AG10803 (cell line): ENCODE measurements around the gene PNMA8C.
"Not testable (repeated sequence)": the region's sequence is repeated elsewhere in the genome, so short reads cannot be mapped to it uniquely, and the experiment has no call there.

Source experiments
- DNase-seq: peaks from one replicate; pipeline ENCODE4 v3.0.0; 2010; ENCODE audit warnings: low read depth
- H3K4me3 ChIP-seq: 2 replicates; pipeline ENCODE4 v1.5.1; 2011; ENCODE audit warnings: mild to moderate bottlenecking, low read length, control low read depth
- TF ChIP-seq, protein P1 (sequence below): conservative IDR thresholded peaks from 2 replicates; pipeline ENCODE4 v1.5.1; 2011; ENCODE audit warnings: mild to moderate bottlenecking, low read length, control low read depth, inconsistent platforms

The PNMA8C gene

DNA sequence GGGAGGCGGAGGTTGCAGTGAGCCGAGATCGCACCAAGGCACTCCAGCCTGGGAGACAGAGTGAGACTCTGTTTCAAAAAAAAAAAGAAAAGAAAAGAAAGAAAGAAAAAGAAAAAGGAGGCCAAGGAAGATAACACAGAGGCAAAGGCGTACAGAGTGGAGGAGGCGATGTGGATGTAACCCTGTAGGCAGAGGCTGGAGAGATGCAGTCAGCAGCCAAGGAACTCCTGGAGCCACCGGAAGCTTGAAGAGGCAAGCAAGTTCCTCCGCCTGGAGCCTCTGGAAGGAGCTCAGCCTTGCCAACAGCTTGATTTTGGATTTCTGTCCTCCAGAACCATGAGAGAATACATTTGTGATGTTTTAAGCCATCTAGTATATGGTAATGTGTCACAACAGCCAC is 8.7 kb downstream of the PNMA8C start:
- no peak overlapping the region for H3K4me3 ChIP-seq
- DNase-seq: no peak
- TF ChIP-seq, protein P1, sequence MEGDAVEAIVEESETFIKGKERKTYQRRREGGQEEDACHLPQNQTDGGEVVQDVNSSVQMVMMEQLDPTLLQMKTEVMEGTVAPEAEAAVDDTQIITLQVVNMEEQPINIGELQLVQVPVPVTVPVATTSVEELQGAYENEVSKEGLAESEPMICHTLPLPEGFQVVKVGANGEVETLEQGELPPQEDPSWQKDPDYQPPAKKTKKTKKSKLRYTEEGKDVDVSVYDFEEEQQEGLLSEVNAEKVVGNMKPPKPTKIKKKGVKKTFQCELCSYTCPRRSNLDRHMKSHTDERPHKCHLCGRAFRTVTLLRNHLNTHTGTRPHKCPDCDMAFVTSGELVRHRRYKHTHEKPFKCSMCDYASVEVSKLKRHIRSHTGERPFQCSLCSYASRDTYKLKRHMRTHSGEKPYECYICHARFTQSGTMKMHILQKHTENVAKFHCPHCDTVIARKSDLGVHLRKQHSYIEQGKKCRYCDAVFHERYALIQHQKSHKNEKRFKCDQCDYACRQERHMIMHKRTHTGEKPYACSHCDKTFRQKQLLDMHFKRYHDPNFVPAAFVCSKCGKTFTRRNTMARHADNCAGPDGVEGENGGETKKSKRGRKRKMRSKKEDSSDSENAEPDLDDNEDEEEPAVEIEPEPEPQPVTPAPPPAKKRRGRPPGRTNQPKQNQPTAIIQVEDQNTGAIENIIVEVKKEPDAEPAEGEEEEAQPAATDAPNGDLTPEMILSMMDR: no peak

DNA sequence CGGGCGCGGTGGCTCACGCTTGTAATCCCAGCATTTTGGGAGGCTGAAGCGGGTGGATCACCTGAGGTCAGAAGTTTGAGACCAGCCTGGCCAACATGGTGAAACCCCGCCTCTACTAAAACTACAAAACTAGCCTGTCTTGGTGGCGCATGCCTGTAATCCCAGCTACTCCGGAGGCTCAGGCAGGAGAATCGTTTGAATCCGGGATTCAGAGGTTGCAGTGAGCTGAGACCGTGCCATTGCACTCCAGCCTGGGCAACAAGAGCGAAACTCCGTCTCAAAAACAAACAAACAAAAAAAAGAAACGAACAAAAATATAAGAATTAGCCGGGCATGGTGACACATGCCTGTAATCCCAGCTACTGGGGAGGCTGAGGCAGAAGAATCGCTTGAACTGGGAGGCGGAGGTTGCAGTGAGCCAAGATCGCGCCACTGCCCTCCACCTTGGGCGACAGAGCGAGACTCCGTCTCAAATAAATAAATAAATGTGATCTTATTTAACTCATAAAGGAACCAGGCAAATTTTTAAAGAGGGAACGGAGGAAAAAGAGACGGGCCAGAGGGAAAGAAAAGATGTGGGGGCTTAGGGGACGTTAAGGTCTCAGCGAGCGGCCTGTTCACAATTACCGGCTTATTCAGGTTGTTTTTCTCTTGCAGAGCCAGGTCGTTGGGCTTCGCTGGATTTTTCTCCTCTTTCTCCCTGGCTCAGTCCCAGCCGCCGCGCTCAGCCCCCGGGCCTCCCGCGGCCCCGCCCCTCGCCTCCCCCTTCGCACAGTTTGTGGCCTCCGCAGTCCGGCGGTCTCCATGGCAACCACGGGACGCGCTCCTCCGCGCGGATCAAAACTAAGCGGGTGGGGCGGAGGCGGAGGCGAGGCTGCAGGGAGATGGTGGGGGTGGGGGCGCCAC is 12.7 kb downstream of the PNMA8C start:
- peak overlapping the region; percentile 58 for H3K4me3 ChIP-seq
- DNase-seq: peak; percentile 76

DNA sequence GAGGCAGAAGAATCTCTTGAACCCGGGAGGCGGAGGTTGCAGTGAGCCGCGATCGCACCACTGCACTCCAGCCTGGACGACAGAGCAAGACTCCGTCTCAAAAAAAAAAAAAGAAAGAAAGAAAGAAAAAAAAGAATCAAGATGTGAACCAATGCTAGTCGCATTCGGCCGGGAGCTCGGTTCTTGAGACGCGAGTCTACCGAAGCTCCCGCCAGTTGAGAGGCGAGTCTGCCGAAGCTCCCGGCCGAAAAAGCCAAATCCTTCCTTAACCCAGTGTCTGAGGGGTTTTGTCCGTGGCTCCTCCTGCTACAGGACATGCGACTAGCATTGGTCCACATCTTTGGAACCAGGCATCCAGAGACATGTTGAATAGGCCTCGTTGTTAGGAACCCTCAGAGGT is 13.8 kb downstream of the PNMA8C start:
- H3K4me3 ChIP-seq, DNase-seq: not testable (repeated sequence)

DNA sequence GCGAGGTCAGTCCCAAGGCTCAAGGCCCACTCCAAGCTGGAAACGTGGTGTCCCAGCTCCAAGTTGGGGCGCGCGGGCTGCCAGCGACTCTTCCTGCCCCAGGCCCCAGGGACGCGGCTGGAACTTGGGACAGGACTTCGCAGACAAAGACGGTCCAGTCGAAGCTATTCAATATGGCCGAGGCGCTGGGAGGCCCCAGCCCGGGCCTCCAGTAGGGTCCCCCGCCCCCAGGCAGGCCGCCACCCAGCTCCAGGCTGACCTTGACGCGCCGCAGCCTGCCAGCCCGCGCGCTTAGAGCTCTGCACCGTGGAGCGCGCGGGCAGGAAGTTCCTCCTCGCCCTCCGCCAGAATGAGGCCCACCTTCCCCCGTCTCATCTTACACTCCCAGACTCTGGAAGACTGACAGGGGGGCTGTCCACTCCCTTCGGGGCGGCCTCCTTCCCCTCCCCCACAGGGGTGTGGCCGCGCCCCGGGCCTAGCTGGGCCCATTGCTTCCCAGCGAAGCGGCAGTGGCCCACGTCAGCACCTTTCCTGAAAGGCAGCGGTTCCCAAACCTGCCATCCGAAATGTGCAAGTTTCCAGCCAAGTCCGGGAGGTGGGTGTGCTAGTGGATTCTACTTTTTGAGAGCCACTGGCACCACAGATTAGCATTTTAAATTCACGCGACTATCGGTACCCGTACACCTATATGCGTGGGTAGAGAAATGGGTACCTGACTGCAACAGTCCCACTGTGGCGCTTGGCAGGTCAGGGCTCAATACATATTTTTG is 15.3 kb downstream of the PNMA8C start, which contains the start of gene CCDC8:
Gene CCDC8 (minus strand): TSS at position 303 of the 770 bp plus-strand sequence. CDS start 754 bp downstream, outside the sequence.
- TF ChIP-seq, protein P1: no peak
- H3K4me3 ChIP-seq: peak within 1 kb of the TSS; percentile 66
- DNase-seq: peak; percentile 88

DNA sequence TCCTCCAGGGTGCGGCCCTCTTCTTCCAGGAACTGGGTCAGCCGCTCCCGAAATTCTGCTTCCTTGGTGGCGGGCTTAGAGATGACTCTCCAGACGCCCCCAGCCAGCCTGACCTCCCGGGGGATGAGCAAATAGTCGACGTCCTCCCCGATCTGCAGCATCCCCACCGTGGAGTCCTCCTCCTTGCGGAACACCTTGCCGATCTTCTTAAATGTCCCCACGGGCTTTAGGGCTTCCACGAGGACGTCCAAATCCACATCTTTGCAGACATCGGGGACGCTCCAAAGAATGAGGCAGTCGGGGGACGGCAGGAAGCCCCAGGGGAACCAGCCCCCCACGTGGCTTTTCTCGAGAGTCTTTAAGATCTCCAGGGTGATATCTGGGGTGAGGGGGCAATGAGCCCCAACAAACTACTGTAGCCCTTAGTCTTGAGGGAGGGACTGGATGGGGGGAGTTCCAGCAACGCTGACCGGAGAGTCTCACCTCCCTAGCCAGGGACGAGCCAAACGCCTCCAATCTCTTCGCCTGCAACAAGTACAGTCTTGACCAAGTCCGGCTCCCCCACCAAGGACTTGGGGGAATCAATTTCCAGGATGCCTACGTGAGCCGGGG is 16.0 kb downstream of the PNMA8C start:
- DNase-seq: no peak
- TF ChIP-seq, protein P1: no peak
- peak overlapping the region; percentile 66 for H3K4me3 ChIP-seq

DNA sequence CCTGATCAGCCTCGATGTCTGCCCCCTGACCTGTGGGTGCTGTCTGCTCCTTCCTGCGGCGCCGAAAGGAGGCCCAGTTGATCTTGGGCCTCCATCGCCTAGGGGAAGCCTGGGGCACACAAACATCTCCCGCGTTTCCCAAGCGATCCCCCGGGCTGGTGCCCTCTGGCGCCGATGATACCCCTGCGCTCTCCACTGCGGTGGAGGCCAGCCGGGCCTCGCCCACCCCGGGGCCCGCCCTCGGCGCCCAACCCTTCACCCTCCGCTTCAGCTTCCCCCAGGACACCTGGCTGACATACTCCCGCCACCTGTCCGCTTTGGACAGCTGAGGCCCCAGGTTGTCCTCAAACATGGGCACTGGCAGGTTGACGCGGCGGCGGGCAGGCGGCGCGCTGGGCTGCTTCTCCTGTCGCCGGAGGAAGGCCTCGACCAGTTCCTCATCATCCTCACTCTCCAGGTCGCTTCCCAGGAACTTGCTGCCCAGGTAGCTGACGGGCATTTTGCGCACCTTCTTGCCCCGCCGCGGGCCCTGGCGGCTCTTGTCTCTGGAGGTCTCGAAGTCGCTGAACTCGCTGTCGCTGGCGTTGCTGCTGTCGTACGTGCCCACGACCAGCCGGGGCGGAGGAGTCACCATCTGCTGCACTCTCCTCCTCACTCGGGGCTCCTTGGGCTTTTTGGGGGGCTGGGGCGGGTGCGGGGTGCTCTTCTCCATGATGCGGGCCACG is 16.6 kb downstream of the PNMA8C start:
- peak overlapping the region; percentile 66 for H3K4me3 ChIP-seq
- no peak for DNase-seq
- TF ChIP-seq, protein P1: 0 out of 2 replicates have a peak, but pooled peaks have one; percentile 2

DNA sequence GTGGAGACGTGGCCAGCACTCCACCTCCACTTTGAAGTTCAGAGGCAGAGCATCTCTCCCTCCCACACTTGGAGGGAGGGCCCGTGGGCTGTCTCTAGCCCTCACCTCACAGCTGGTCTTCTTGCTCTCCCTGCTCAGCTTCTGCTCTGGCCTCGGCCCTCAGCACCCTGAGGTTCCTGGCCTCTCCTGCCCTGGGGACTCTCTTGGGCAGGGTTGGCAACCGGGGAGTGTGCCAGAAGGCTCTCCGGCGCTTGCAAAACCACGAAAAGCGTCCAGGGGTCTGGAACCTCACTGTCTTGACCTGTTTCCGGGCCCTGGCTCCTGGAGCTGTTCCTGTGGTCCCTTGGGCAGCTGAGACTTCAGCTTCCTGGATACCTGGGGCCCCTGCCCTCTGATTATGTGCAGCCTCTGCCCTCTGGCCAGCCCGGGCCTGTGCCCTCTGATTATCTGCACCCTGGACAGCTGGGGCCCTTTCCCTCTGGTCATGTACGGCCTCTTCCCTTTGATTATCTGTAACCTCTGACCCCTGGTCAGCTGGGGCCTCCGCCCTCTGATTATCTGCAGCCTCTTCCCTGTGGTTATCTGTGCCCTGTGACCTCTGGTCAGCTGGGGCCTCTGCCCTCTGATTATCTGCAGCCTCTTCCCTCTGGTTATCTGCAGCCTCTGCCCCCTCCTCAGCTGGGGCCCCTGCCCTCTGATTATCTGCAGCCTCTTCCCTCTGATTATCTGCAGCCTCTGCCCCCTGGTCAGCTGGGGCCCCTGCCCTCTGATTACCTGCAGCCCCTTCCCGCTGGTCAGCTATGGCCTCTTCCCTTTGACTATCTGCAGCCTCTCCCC is 17.4 kb downstream of the PNMA8C start:
- H3K4me3 ChIP-seq: peak overlapping the region; percentile 66
- DNase-seq: no peak
- TF ChIP-seq, protein P1: no peak
